Posterior vena cava (tissue), 2 donors: ENCODE results near the gene RNASEH2A. TPM values are rescaled to one million over a fixed set of nuclear protein-coding genes. Genes with fewer than 3 reads are reported as not detected.
"Not testable (repeated sequence)": the region's sequence is repeated elsewhere in the genome, so short reads cannot be mapped to it uniquely, and the experiment has no call there.

Experiments used
- DNase-seq: peaks from one replicate; pipeline ENCODE4 v3.0.0-alpha.2; 2020; ENCODE audit warnings: low spot score
- intact Hi-C, 2 donors: fragments of 100-400 bp; cut with DNase I; formaldehyde crosslinking; loops; one replicate each; pipeline versions ENCODE4 v1.14.1 to v1.14.2; 2022 to 2023
- microRNA-seq, 2 donors: library from miRNA; unstranded; fragments of <30 nt; microRNA quantifications; one replicate each; pipeline ENCODE4 v1.2.0, GENCODE V29; 2020 to 2021; ENCODE audit warnings: borderline microRNAs expressed in 2 of 2
- total RNA-seq, 2 donors: library from RNA; stranded (reverse); fragmentation: NEBNext Ultra II Directional; extraction: Animal tissue kit (Norgen Biotek cat#: 25700); gene quantifications; one replicate each; pipeline ENCODE4 v1.2.1, GENCODE V29; 2021
- donor health status: DM: yes; HTN: yes; CAD: no.
- donor health status: DM: yes; HTN: yes; CAD: no.

RNASEH2A gene
- total RNA-seq, 2 donors from 2014 or later: 4.3 to 5.1 TPM

GRCh38 chr19:12840091-12841079 is 34.0 kb downstream of the RNASEH2A start:
- intact Hi-C loops: no loop called here
- DNase-seq: no peak

GRCh38 chr19:12841094-12841493 is 34.7 kb downstream of the RNASEH2A start:
- no peak for DNase-seq
- intact Hi-C loops: no loop called here

- intact Hi-C loops: no loop called here
- no peak for DNase-seq
Observed at GRCh38 chr19:12842511-12842910, 36.1 kb downstream of the RNASEH2A start.

GRCh38 chr19:12843328-12843727 is 36.9 kb downstream of the RNASEH2A start:
- no peak for DNase-seq
- intact Hi-C loops: no loop called here

- DNase-seq: no peak
- intact Hi-C loops: no loop called here
Observed at GRCh38 chr19:12843999-12844732, 37.8 kb downstream of the RNASEH2A start.

GRCh38 chr19:12846613-12847012 is 40.2 kb downstream of the RNASEH2A start:
- not testable (repeated sequence) for DNase-seq
- intact Hi-C loops: loop anchor here (5.0 kb wide), 2 partner anchors 79 to 84 kb away; no protein-coding TSS in a partner anchor

GRCh38 chr19:12847159-12848139 is 41.1 kb downstream of the RNASEH2A start:
- intact Hi-C loops: loop anchor here (5.0 kb wide), 2 partner anchors 80 to 85 kb away; no protein-coding TSS in a partner anchor

GRCh38 chr19:12856653-12857052 is 50.3 kb downstream of the RNASEH2A start:
- DNase-seq: no peak
- intact Hi-C loops: no loop called here

More at GRCh38 chr19:12847159-12848139, 41.1 kb downstream of the RNASEH2A start:
- DNase-seq: peak; percentile 94

GRCh38 chr19:12858041-12858928 is 51.9 kb downstream of the RNASEH2A start:
- intact Hi-C loops: no loop called here
- DNase-seq: no peak

GRCh38 chr19:12859546-12859945 is 53.2 kb downstream of the RNASEH2A start:
- intact Hi-C loops: no loop called here

More at GRCh38 chr19:12859546-12859945, 53.2 kb downstream of the RNASEH2A start:
- no peak for DNase-seq

Small RNAs within 50 kb of the gene (microRNA-seq; reads per million reads assigned to microRNA genes)
- gene MIR5684: 0 to 0.32 reads per million in 2 donors
- 0 reads per million in 2 donors for gene MIR6794

Other genes starting within 250 kb of the RNASEH2A start
- 1 to 10 TPM; 5.4 to 6.3 TPM for gene ZNF490, start 195.8 kb upstream of the RNASEH2A start, total RNA-seq
- 10 to 100 TPM; 26.8 to 28.5 TPM for gene ZNF791, start 195.7 kb upstream of the RNASEH2A start, total RNA-seq
- gene MAN2B1, start 139.8 kb upstream of the RNASEH2A start, total RNA-seq: 10 to 100 TPM; 57.2 to 95.8 TPM
- 1 to 10 TPM; 6.7 to 6.9 TPM for gene WDR83, start 139.8 kb upstream of the RNASEH2A start, total RNA-seq
- gene DHPS, start 124.7 kb upstream of the RNASEH2A start, total RNA-seq: 10 to 100 TPM; 47.2 to 52.6 TPM
- not detected for gene GNG14, start 118.6 kb upstream of the RNASEH2A start, total RNA-seq
- 1 to 10 TPM; 3.1 to 3.6 TPM for gene FBXW9, start 110.0 kb upstream of the RNASEH2A start, total RNA-seq
- gene TNPO2, start 82.7 kb upstream of the RNASEH2A start, total RNA-seq: 10 to 100 TPM; 57.5 to 59.2 TPM
- gene TRIR, start 71.9 kb upstream of the RNASEH2A start, total RNA-seq: 100 to 1,000 TPM; 109 to 121 TPM
- gene GET3, start 69.1 kb upstream of the RNASEH2A start, total RNA-seq: 10 to 100 TPM; 41.2 to 42.6 TPM
- gene BEST2, start 54.8 kb upstream of the RNASEH2A start, total RNA-seq: not detected
- gene HOOK2, start 31.0 kb upstream of the RNASEH2A start, total RNA-seq: 10 to 100 TPM; 20.2 to 21.7 TPM
- 100 to 1,000 TPM; 193 to 418 TPM for gene JUNB, start 15.1 kb upstream of the RNASEH2A start, total RNA-seq
- gene PRDX2, start 4.8 kb upstream of the RNASEH2A start, total RNA-seq: 100 to 1,000 TPM; 126 to 130 TPM
- 1 to 10 TPM in 1 of 2 donors, under 1 TPM in 1; 1.00 to 1.6 TPM for gene THSD8, start 4.5 kb upstream of the RNASEH2A start, total RNA-seq
- gene RTBDN, start 28.0 kb downstream of the RNASEH2A start, total RNA-seq: not detected
- under 1 TPM in 1 of 2 donors, not detected in 1; 0.37 TPM for gene MAST1, start 31.9 kb downstream of the RNASEH2A start, total RNA-seq
- 10 to 100 TPM; 20.2 to 31.8 TPM for gene DNASE2, start 74.9 kb downstream of the RNASEH2A start, total RNA-seq
- under 1 TPM in 1 of 2 donors, not detected in 1; 0.33 TPM for gene KLF1, start 80.6 kb downstream of the RNASEH2A start, total RNA-seq
- gene GCDH, start 84.6 kb downstream of the RNASEH2A start, total RNA-seq: 10 to 100 TPM in 1 of 2 donors, 1 to 10 TPM in 1; 8.5 to 14.6 TPM
- gene SYCE2, start 112.7 kb downstream of the RNASEH2A start, total RNA-seq: not detected
- 10 to 100 TPM; 30.8 to 31.1 TPM for gene FARSA, start 127.1 kb downstream of the RNASEH2A start, total RNA-seq
- gene CALR, start 132.0 kb downstream of the RNASEH2A start, total RNA-seq: 100 to 1,000 TPM; 629 to 855 TPM
- gene RAD23A, start 139.3 kb downstream of the RNASEH2A start, total RNA-seq: 100 to 1,000 TPM in 1 of 2 donors, 10 to 100 TPM in 1; 90.9 to 124 TPM
- 10 to 100 TPM; 18.1 to 20.7 TPM for gene GADD45GIP1, start 150.6 kb downstream of the RNASEH2A start, total RNA-seq
- gene DAND5, start 163.0 kb downstream of the RNASEH2A start, total RNA-seq: not detected
- 100 to 1,000 TPM; 242 to 327 TPM for gene NFIX, start 188.9 kb downstream of the RNASEH2A start, total RNA-seq